Measurements from ENCODE around the gene APOO. TPM values are rescaled to one million over a fixed set of nuclear protein-coding genes. Genes with fewer than 3 reads are reported as not detected.

The APOO gene
- polyA plus RNA-seq, 2 of the 4 experiments (the other 2 are of a cell fraction) = 33.5 to 59.4 TPM

GRCh38 chrX:23944234-23944633 is 36.5 kb upstream of the APOO start (continued):
- TF ChIP-seq CTCF (IDR thresholded peaks at IDR 0.05) (no peak), CEBPB (IDR thresholded peaks at IDR 0.05) (no peak), TFCP2L1 (CRISPR knock-in tag; IDR thresholded peaks at IDR 0.05) (no peak), ATOH8 (CRISPR knock-in tag; IDR thresholded peaks at IDR 0.05; ENCODE audit: low read depth) (no peak), GATA3 (IDR thresholded peaks at IDR 0.05; ENCODE audit: borderline replicate concordance) (no peak)

- 67% methylated on average over 1 of the region's 1 CpG for WGBS (ENCODE audit: missing lambda C conversion rate)
- POLR2A ChIA-PET = no interaction called here
- H3K9me3 ChIP-seq = no peaks in the 10 kb centered on the region
- ATAC-seq (no peak), DNase-seq (ENCODE audit: low read depth in 1 of 2, low spot score in 1 of 2) (no peak), FAIRE-seq (no peak)
- peak overlapping the region; percentile 18; the same call in 1 of the 3 replicates for H3K4me2 ChIP-seq
- peaks cover 12% of the 10 kb centered on the region for H3K4me1 ChIP-seq
- no peak for TF ChIP-seq FOSL2 (IDR thresholded peaks at IDR 0.05)
- TF ChIP-seq FOSL2 (CRISPR knock-in tag; IDR thresholded peaks at IDR 0.05) = no peak
- no peak for TF ChIP-seq RARB (CRISPR knock-in tag; IDR thresholded peaks at IDR 0.05)
- TF ChIP-seq E2F6 (IDR thresholded peaks at IDR 0.05; ENCODE audit: borderline replicate concordance, low read depth) = no peak
- no peak for TF ChIP-seq ZC3H11A (IDR thresholded peaks at IDR 0.05)
- TF ChIP-seq SREBF2 (IDR thresholded peaks at IDR 0.05) = no peak
- TF ChIP-seq RCOR1 (IDR thresholded peaks at IDR 0.05; ENCODE audit: low read depth, low read length) = no peak
- TF ChIP-seq USF2 (IDR thresholded peaks at IDR 0.05) = no peak
- no peak for TF ChIP-seq RAD21 (conservative IDR thresholded peaks at IDR 0.05 in 1 of 2, IDR thresholded peaks at IDR 0.05 in 1 of 2)
- no peak for TF ChIP-seq ZNF302 (CRISPR knock-in tag; IDR thresholded peaks at IDR 0.05)
- no peak for TF ChIP-seq HOXA7 (CRISPR knock-in tag; IDR thresholded peaks at IDR 0.05)
- TF ChIP-seq FOXS1 (CRISPR knock-in tag; IDR thresholded peaks at IDR 0.05) = no peak
- TF ChIP-seq EP300 (IDR thresholded peaks at IDR 0.05) = no peak
- no peak for TF ChIP-seq POLR2AphosphoS2 (conservative IDR thresholded peaks at IDR 0.05; ENCODE audit: low read length)
- no peak for TF ChIP-seq POLR2A (IDR thresholded peaks at IDR 0.05; ENCODE audit: low read length)
- no peak for TF ChIP-seq HOXB13 (CRISPR knock-in tag; IDR thresholded peaks at IDR 0.05; ENCODE audit: low read depth)
- CTCF ChIA-PET = no interaction called here
- H3K27ac ChIP-seq = no peak overlapping the region; a peak in 1 of 6 replicates
- no peak overlapping the region for H3K4me3 ChIP-seq
Observed at GRCh38 chrX:23939203-23939602, 31.5 kb upstream of the APOO start.

GRCh38 chrX:23938690-23939089 is 31.0 kb upstream of the APOO start:
- Histone ChIP-seq H3K4me2 (peak overlapping the region; percentile 18; the same call in 1 of the 3 replicates), H3K9me3 (no peaks in the 10 kb centered on the region), H3K4me3 (no peak overlapping the region), H3K4me1 (peaks cover 12% of the 10 kb centered on the region), H3K27ac (peak overlapping the region; percentile 19 to 50; a peak in 3 of 6 replicates)
- ATAC-seq (no peak), FAIRE-seq (no peak), DNase-seq (ENCODE audit: low read depth in 1 of 2, low spot score in 1 of 2) (peak in 1 of 2 experiments; percentile 29)
- WGBS (ENCODE audit: missing lambda C conversion rate) = 80% methylated on average over 1 of the region's 1 CpG
- ChIA-PET POLR2A (interaction anchor here (1.2 kb wide), 1 partner anchor 14 kb away, joined by 3 read pairs; no protein-coding TSS in a partner anchor), CTCF (interaction anchor here (0.7 kb wide), 1 partner anchor 37 kb away, joined by 3 read pairs; no protein-coding TSS in a partner anchor)
- TF ChIP-seq HES2 (IDR thresholded peaks at IDR 0.05) = no peak
- peak; percentile 67 for TF ChIP-seq NFE2L2 (conservative IDR thresholded peaks at IDR 0.05; ENCODE audit: low read length)
- peak; percentile 88 for TF ChIP-seq MAFK (IDR thresholded peaks at IDR 0.05; ENCODE audit: partially characterized antibody)
- TF ChIP-seq EHMT2 (IDR thresholded peaks at IDR 0.05; ENCODE audit: low read depth) = no peak
- no peak for TF ChIP-seq PHF8 (IDR thresholded peaks at IDR 0.05; ENCODE audit: borderline replicate concordance, low read depth)
- no peak for TF ChIP-seq REST (IDR thresholded peaks at IDR 0.05)
- TF ChIP-seq MAZ (IDR thresholded peaks at IDR 0.05; ENCODE audit: borderline replicate concordance, low read depth, low read length) = no peak
- TF ChIP-seq RFX5 (IDR thresholded peaks at IDR 0.05) = no peak
- no peak for TF ChIP-seq RARB (CRISPR knock-in tag; IDR thresholded peaks at IDR 0.05)
- no peak for TF ChIP-seq USF2 (IDR thresholded peaks at IDR 0.05)
